Measurements from ENCODE around the gene RNF212. TPM values are rescaled to one million over a fixed set of nuclear protein-coding genes. Genes with fewer than 3 reads are reported as not detected.
A peak's percentile ranks its signal among the peaks of the same experiment; 100 is the strongest.

The RNF212 gene
- total RNA-seq, 4 donors from 2014 or later, result 1.3 TPM; not detected in 3

DNA sequence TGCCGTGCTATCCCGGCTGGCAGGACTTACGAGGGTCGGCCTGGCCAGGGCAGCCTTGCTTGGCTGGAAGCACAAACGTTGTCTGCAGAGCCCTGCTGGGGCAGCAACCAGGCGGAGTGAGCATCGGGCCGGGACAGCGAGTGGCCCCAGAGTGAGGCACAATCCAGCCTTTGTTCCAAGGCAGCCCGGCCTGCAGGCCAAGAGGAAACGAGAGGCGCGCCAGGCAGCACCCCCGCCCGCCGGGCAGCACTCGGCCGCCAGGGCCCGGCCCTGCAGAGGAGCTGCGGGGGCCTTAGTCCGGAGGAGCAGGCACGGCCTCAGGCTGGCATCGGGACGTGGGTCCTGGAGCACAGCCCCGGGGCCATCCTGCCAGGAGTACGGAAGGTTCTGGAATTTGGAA, 77.9 kb downstream of the RNF212 start:
- intact Hi-C loops (cut with DNase I; ENCODE audit: low total_unique reads) (no loop called here), in situ Hi-C loops (cut with MboI; ENCODE audit: low sequenced_read_pairs in 4 of 4) (no loop called here)
- no peak for TF ChIP-seq POLR2A (IDR thresholded peaks at IDR 0.05)
- TF ChIP-seq, protein P1, sequence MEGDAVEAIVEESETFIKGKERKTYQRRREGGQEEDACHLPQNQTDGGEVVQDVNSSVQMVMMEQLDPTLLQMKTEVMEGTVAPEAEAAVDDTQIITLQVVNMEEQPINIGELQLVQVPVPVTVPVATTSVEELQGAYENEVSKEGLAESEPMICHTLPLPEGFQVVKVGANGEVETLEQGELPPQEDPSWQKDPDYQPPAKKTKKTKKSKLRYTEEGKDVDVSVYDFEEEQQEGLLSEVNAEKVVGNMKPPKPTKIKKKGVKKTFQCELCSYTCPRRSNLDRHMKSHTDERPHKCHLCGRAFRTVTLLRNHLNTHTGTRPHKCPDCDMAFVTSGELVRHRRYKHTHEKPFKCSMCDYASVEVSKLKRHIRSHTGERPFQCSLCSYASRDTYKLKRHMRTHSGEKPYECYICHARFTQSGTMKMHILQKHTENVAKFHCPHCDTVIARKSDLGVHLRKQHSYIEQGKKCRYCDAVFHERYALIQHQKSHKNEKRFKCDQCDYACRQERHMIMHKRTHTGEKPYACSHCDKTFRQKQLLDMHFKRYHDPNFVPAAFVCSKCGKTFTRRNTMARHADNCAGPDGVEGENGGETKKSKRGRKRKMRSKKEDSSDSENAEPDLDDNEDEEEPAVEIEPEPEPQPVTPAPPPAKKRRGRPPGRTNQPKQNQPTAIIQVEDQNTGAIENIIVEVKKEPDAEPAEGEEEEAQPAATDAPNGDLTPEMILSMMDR (IDR thresholded peaks at IDR 0.05 in 4 of 5, conservative IDR thresholded peaks at IDR 0.05 in 1 of 5), result no peak
- Histone ChIP-seq H3K9me3 (no peaks in the 10 kb centered on the region), H3K36me3 (no peaks in the 10 kb centered on the region), H3K27ac (no peak overlapping the region), H3K4me1 (peaks cover 0 to 11% of the 10 kb centered on the region in 2 donors), H3K4me3 (no peak overlapping the region), H3K27me3 (peaks cover 32 to 78% (median 53%) of the 10 kb centered on the region in 3 donors)
- ATAC-seq, result no peak
- no peak for DNase-seq

DNA sequence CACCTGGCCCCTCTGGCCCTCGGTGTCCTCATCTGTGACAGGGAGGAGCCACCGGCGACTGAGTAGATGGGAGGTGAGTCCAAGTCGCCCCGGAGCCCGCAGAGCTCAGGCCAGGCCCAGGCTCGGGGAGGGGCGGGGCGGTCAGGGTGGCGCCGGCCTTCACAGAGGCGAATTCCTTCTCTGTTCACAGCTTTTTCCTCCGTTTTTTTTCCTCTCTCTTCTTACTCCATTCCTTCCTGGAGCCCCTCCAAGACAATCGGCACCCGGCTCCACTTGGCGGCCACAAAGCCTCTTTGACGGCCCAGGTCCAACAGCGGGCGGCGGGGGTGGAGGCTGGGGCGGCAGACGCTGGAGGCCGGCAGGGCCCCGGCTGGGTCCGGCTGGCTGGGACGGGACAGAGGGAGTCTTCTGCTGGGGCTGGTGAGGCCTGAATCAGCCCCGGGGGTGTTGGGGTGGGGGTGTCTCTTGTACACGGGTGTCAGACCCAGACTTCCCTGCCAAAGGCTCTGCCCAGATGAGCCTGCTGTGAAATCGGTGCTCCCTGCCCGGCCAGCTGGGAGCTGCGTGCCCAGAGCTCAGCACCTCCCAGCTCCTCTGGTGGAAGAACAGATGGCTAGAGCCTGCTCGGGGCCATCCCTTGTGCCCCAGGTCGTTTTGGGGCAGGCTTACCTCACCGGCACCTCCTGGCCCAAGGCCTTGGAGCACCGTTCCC, 79.4 kb downstream of the RNF212 start:
- H3K27ac ChIP-seq, result no peak overlapping the region
- H3K27me3 ChIP-seq, result peaks cover 39 to 84% (median 53%) of the 10 kb centered on the region in 3 donors
- TF ChIP-seq POLR2A (IDR thresholded peaks at IDR 0.05), result no peak
- TF ChIP-seq, protein P1 (IDR thresholded peaks at IDR 0.05 in 4 of 5, conservative IDR thresholded peaks at IDR 0.05 in 1 of 5), result no peak
- no peaks in the 10 kb centered on the region for H3K9me3 ChIP-seq
- H3K4me3 ChIP-seq, result peak overlapping the region in 3 of 4 donors; percentile 20 to 32 (median 28)
- in situ Hi-C loops (cut with MboI; ENCODE audit: low sequenced_read_pairs in 4 of 4) (no loop called here), intact Hi-C loops (cut with DNase I; ENCODE audit: low total_unique reads) (no loop called here)
- no peaks in the 10 kb centered on the region for H3K36me3 ChIP-seq
- ATAC-seq, result peak in 1 of 2 donors; percentile 28
- DNase-seq, result no peak
- peaks cover 0 to 11% of the 10 kb centered on the region in 2 donors for H3K4me1 ChIP-seq

DNA sequence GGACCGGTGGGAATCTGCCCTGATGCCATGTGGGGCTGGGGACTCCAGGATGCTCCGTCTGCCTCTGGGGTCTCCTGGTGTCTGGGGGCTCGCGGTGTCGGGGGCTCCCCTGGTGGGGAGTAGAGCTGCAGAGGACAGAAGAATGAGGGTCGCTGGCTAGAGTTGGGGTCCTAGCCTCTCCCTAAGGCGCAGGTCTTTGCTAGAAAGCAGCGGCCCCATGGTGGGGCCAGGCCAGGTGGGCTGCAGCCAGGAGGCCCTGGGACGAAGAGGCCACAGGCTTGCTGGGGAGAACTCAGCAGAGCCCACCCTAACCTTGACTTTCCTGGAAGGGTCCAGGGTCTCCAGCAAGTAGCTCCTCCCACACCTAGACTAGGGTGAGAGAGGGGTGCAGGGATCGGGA, 80.5 kb downstream of the RNF212 start:
- Histone ChIP-seq H3K27ac (no peak overlapping the region), H3K4me3 (no peak overlapping the region), H3K4me1 (peaks cover 0 to 11% of the 10 kb centered on the region in 2 donors), H3K36me3 (no peaks in the 10 kb centered on the region), H3K9me3 (no peaks in the 10 kb centered on the region), H3K27me3 (peaks cover 39 to 86% (median 53%) of the 10 kb centered on the region in 3 donors)
- intact Hi-C loops (cut with DNase I; ENCODE audit: low total_unique reads), result no loop called here
- in situ Hi-C loops (cut with MboI; ENCODE audit: low sequenced_read_pairs in 4 of 4), result no loop called here
- no peak for TF ChIP-seq POLR2A (IDR thresholded peaks at IDR 0.05)
- TF ChIP-seq, protein P1 (IDR thresholded peaks at IDR 0.05 in 4 of 5, conservative IDR thresholded peaks at IDR 0.05 in 1 of 5), result no peak
- DNase-seq (no peak), ATAC-seq (no peak)

DNA sequence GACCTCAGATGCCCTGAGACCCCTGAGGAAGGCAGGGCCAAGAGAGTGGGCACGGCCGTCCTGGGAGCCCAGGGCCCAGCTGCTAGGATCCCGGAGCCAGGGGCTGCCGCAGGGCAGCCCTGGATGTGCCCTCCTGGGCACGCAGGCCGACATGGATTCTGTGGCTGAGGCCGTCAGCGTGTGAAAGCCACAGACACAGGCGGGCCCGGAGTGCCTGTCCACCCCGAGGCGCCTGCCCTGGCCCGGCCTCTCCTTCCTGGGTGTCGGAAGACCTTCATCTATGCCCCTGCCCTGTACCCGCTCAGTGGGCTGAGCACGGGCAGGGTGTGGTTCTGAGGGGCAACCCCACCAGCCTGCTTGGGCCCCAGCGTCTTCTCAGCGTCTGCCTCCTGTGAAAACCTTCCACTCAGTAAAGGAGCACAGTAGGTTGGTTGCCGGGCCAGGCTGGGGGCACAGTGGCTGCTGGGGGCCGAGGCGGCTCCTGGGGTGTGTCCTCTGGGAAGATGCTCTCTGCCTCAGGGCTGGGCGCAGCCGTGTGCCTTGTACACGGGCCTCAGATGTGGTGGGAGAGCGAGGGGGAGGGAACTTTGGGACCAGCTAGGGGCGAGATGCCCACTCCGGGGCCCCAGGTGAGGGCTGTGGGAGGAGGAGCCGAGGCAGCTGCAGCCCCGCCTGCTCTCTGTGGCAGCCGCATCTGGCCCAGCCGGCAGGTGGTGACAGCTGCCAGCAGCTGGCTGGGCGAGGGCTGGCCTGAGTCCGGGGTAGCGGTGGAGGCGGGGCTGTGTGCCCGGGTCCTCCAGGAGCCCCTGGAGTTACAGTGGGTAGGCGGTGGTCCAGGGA, 81.2 kb downstream of the RNF212 start:
- ATAC-seq, result no peak
- no peak for DNase-seq
- no peak overlapping the region for H3K4me3 ChIP-seq
- TF ChIP-seq, protein P1 (IDR thresholded peaks at IDR 0.05 in 4 of 5, conservative IDR thresholded peaks at IDR 0.05 in 1 of 5), result no peak
- TF ChIP-seq POLR2A (IDR thresholded peaks at IDR 0.05), result no peak
- no peaks in the 10 kb centered on the region for H3K36me3 ChIP-seq
- peaks cover 39 to 79% (median 53%) of the 10 kb centered on the region in 3 donors for H3K27me3 ChIP-seq
- H3K27ac ChIP-seq, result no peak overlapping the region
- no peaks in the 10 kb centered on the region for H3K9me3 ChIP-seq
- in situ Hi-C loops (cut with MboI; ENCODE audit: low sequenced_read_pairs in 4 of 4), result no loop called here
- peaks cover 0 to 11% of the 10 kb centered on the region in 2 donors for H3K4me1 ChIP-seq
- intact Hi-C loops (cut with DNase I; ENCODE audit: low total_unique reads), result no loop called here
